Retinal pigment epithelial cell (primary cell): Measurements from ENCODE around the gene ADH7.
A peak's percentile ranks its signal among the peaks of the same experiment; 100 is the strongest.
"Not testable (repeated sequence)": the region's sequence is repeated elsewhere in the genome, so short reads cannot be mapped to it uniquely, and the experiment has no call there.

ENCODE experiments used
- DNase-seq: peaks from one replicate; pipeline ENCODE4 v3.0.0-alpha.2; 2010; ENCODE audit warnings: low read depth
- H3K4me3 ChIP-seq: 2 replicates; pipeline ENCODE4 v1.5.1; 2011; ENCODE audit warnings: mild to moderate bottlenecking, low read length, control low read depth, moderate library complexity
- TF ChIP-seq, protein P1 (sequence below): conservative IDR thresholded peaks from 2 replicates; pipeline ENCODE4 v1.5.1; 2011; ENCODE audit warnings: low read depth, low read length, control low read depth, inconsistent platforms

The ADH7 gene

DNA sequence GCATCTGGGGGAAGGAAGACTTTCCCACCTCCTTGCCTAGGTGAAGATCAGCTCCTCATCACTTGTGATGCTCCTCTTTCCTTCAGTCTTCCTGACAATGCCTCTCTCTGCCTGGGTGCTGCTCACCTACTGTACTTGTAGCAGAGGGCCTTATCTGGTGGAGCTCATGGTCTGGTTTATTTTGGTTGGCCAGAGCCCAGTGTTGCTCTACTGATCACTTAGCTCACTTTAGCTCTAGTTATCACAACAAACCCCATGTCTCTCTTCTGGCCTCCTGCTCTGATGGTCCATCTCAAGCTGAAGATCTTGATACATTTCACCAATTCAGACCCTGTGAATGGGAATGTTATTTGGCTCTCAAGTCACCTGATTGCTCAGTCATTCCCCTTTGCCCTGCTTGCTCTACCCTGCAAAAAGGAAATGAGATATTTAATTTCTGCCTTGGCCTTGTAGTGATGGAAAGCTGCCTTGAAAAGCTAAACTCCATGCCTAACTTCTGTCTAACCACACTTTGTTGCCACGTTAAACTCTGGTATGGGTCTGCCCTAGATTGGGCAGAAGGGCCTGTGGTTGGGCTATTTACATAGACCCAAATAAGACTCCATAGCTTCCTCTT lies 52.3 kb downstream of the ADH7 start:
- no peak overlapping the region for H3K4me3 ChIP-seq
- TF ChIP-seq, protein P1, sequence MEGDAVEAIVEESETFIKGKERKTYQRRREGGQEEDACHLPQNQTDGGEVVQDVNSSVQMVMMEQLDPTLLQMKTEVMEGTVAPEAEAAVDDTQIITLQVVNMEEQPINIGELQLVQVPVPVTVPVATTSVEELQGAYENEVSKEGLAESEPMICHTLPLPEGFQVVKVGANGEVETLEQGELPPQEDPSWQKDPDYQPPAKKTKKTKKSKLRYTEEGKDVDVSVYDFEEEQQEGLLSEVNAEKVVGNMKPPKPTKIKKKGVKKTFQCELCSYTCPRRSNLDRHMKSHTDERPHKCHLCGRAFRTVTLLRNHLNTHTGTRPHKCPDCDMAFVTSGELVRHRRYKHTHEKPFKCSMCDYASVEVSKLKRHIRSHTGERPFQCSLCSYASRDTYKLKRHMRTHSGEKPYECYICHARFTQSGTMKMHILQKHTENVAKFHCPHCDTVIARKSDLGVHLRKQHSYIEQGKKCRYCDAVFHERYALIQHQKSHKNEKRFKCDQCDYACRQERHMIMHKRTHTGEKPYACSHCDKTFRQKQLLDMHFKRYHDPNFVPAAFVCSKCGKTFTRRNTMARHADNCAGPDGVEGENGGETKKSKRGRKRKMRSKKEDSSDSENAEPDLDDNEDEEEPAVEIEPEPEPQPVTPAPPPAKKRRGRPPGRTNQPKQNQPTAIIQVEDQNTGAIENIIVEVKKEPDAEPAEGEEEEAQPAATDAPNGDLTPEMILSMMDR: no peak
- DNase-seq: no peak

DNA sequence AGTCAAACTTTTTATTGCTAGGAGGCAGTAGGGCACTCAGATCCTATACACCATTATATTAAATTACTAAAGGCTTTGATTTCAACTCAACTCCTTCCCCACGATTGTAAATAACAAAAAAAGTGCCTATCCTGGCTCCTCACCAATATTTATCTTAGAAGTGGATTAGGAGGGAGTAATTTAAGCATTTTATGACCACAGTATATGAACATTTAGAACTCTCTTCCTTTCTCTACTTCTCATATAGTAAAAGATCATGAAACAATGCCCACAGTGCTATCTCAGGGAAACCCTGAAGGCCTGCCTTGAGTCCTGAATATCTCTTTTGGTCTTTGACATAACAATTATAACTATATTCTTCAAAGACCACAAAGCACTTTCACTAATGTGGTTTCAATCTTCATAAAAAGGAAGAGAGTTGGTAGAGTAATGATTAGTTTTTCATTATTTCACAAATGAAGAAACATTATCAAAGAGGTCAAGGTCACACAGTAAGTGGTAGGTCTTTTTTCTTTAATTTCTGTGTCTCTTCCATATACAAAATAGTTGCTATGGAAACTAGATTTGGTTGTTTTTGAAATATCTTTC lies 53.5 kb downstream of the ADH7 start:
- H3K4me3 ChIP-seq: no peak overlapping the region
- TF ChIP-seq, protein P1: no peak
- DNase-seq: no peak

DNA sequence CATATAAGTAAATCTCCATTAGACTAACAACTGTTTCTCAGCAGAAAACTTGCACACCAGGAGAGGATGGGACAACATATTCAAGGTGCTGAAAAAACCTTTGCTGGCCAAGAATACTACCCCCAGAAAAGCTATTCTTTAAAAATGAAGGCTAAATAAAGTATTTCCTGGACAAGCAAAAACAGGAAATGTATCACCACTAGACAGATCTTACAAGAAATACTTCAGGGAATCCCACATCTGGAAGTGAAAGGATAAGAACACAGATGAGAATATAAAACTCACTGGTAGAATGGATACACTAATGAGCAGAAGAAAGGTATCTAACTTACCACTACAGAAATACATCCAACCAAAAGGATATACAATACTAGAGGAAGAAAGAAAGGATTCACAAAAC lies 55.6 kb downstream of the ADH7 start:
- TF ChIP-seq, protein P1: no peak
- H3K4me3 ChIP-seq: no peak overlapping the region
- no peak for DNase-seq

DNA sequence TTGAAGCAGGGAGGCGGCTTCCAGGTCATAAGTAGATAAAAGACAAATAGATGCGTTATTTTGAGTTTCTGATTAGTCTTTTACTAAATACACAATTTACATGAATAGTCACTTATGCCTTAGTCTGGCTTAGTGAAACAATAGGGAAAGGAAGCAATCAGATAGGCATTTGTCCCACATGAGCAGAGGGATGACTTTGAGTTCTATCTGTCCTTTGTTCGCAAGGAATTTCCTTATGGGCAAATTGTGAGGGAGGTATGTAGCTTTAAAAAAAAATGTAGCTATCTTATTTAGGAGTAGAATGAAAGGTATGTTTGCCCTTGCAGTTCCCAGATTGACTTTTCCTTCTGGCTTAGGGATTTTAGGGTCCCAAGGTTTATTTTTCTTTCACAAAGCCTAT lies 56.3 kb downstream of the ADH7 start:
- no peak for DNase-seq
- no peak overlapping the region for H3K4me3 ChIP-seq

DNA sequence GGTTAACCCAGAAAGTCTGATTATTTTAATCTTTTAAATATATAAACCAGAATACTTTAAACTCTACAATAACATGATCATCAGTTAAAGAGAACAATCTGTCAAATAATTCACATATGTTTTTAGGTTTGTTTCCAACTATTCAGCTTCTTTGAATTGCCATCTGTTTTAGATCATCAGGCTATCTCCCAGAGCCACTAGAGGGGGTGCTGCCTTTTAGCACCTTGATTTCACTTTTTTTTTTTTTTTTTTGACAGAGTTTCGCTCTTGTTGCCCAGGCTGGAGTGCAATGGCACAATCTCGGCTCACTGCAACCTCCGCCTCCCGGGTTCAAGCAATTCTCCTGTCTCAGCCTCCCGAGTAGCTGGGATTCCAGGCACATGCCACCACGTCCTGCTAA lies 57.8 kb downstream of the ADH7 start:
- not testable (repeated sequence) for H3K4me3 ChIP-seq, DNase-seq
- TF ChIP-seq, protein P1: peak; percentile 62

More for the DNA sequence above, 56.3 kb downstream of the ADH7 start:
- TF ChIP-seq, protein P1: no peak

DNA sequence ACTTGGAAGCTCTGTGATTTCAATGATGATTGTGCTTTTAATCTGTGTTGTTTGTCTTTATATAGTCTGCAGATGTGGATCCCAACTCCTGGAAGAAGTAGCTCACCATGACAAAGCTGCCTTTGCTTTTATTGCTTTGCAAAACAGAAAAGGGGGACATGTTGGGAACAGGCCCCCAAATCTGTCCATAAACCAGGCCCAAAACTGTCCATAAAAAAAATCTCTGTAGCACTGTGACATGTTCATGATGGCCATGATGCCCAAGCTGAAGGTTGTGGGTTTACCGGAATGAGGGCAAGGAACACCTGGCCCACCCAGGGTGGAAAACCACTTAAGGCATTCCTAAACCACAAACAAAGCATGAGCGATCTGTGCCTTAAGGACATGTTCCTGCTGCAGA lies 62.7 kb downstream of the ADH7 start:
- not testable (repeated sequence) for H3K4me3 ChIP-seq, DNase-seq

DNA sequence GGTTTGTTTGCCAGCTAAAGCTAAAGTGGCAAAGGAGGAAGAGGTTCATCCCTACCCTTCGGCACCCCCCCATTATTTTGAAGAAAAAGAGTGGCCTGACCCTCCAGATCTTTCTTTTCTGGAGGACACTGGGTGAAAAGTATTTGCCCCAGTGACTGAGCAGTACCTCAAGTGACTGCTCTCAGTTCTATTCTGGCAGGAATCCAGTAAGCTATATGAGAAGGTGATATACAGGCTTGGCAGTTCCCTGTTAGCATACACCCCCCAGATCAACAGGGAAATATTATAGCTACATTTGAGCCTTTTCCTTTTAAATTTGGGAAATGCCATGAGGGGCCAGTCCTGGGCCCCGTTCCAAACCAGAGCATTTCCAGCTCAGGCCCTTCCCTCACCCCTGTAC lies 67.3 kb downstream of the ADH7 start:
- H3K4me3 ChIP-seq, DNase-seq: not testable (repeated sequence)

DNA sequence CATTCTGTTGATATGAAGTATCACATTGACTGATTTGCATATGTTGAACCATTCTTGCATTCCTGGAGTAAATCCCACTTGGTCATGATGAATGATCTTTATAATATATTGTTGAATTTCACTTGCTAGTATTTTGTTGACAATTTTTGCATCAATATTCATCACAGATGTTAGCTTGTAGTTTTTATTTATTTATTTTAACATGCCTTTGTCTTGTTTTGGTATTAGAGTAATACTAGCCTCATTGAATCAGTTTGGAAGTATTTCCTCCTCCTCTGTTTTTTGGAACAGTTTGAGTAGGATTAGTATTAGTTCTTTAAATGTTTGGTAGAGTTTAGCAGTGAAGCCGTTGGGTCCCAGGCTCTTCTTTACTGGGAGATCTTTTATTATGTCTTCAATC lies 68.7 kb downstream of the ADH7 start:
- TF ChIP-seq, protein P1: no peak
- DNase-seq: no peak
- H3K4me3 ChIP-seq: no peak overlapping the region
